Superior temporal gyrus (tissue), 1 donor: ENCODE measurements around the gene S1PR2.
"Not testable (repeated sequence)": the region's sequence is repeated elsewhere in the genome, so short reads cannot be mapped to it uniquely, and the experiment has no call there.

ENCODE experiments used
- DNase-seq: peaks from one replicate; pipeline ENCODE4 v3.0.0-alpha.2; 2016; ENCODE audit errors: extremely low spot score

Gene S1PR2

GRCh38 chr19:10190026-10190425 is 41.1 kb downstream of the S1PR2 start:
- no peak for DNase-seq

GRCh38 chr19:10189616-10190015 is 41.5 kb downstream of the S1PR2 start:
- no peak for DNase-seq

- no peak for DNase-seq
These were observed 43.8 kb downstream of the S1PR2 start for GRCh38 chr19:10187315-10187714.

DNA sequence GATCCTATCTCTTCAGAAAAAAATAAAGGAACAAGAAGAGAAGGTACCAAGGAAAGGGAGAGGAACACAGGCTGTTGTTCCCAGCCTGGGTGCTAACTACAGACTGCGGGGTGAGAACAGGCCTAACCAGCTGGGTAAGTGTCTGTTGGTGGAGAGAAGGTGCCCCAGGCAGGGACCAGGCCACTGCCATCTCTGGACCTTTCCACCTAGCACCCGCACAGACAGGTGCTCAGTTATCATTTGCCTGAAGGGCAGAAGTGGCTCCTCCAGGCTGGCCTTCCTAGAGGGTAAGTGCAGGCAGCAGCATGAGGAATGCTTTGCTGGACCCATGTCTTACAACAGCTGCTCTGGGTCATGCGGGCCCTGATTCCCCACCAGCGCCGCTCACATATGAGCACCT is 46.5 kb downstream of the S1PR2 start:
- DNase-seq, result no peak

- no peak for DNase-seq
These were observed 47.2 kb downstream of the S1PR2 start for GRCh38 chr19:10183926-10184325.

- DNase-seq, result no peak
These were observed 48.3 kb downstream of the S1PR2 start for GRCh38 chr19:10182847-10183246.

GRCh38 chr19:10182076-10182475 is 49.1 kb downstream of the S1PR2 start:
- DNase-seq, result no peak

GRCh38 chr19:10180459-10180858 is 50.7 kb downstream of the S1PR2 start:
- DNase-seq, result no peak

DNA sequence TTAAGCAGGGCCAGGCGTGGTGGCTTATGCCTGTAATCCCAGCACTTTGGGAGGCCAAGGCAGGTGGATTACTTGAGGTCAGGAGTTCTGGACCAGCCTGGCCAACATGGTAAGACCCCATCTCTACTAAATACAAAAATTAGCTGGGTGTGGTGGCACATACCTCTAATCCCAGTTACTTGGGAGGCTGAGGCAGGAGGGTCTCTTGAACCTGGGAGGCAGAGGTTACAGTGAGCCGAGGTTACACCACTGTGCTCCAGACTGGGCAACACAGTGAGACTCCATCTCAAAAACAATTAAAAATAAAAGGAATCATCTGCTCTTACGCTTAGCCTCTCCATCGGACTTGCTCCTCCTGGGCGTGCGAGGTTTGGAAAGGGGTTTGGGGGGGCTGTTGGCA is 51.1 kb downstream of the S1PR2 start:
- not testable (repeated sequence) for DNase-seq

- DNase-seq, result no peak
These were observed 57.6 kb downstream of the S1PR2 start for GRCh38 chr19:10173527-10173926.
